HFF-Myc (cell line): ENCODE data around the gene EIPR1.

Source experiments
- DNase-seq: peaks from one replicate; pipeline ENCODE4 v3.0.0-alpha.2; 2011; ENCODE audit warnings: low read depth; ENCODE audit errors: extremely low read depth
- H3K4me3 ChIP-seq: replicated peaks from 2 replicates; pipeline ENCODE4 v1.5.1; 2011; ENCODE audit warnings: low read depth, mild to moderate bottlenecking, control low read depth, low read length
- CTCF ChIP-seq: IDR thresholded peaks from 2 replicates; pipeline ENCODE4 v1.5.1; 2012; ENCODE audit warnings: mild to moderate bottlenecking, low read depth, low read length, control low read depth; ENCODE audit errors: missing control alignments

EIPR1 gene

DNA sequence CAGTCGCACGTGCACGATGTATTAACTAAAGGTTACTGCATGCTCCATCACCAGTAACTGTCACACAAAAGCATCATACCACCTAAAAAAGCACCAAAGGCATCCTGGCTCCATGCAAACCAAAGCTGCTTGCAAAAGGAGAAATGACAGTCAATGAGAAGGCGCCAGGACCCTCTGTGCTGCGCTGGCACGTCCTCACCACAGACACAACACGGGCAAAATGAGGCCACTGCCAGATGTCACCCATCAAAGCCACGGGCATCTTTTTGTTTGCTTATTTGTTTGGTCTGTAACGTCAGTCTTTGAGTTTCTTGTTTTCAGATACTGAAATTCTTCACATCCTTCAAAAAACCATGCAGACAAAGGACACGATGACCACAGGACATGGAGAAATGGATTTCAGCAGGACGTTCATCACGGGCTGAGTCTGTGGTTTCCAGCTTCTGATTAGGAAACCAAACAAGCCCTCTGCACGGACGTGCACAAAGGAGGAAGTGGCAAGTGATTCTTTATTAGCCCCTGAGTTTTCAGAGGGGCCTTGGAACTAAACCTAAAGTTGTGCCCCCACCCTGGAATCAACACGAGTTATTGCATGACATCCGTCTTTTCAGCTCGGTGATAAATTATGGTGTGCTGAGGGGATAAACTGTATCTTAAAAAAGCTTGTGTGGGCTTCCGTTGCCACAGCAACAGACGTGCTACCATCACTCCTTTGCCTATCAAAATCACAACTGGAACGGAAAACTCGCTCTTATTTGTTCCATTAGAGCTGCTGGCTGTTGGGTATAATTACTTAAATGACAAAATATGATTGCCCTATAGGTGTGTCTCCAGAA, 181.8 kb downstream of the EIPR1 start:
- no peak for DNase-seq
- no peak overlapping the region for H3K4me3 ChIP-seq
- no peak for TF ChIP-seq CTCF

GRCh38 chr2:3194828-3195227, 182.8 kb downstream of the EIPR1 start:
- H3K4me3 ChIP-seq = no peak overlapping the region
- TF ChIP-seq CTCF = no peak
- DNase-seq = no peak

GRCh38 chr2:3193443-3194330, 183.9 kb downstream of the EIPR1 start:
- TF ChIP-seq CTCF = no peak
- no peak overlapping the region for H3K4me3 ChIP-seq
- DNase-seq = no peak

GRCh38 chr2:3192920-3193319, 184.7 kb downstream of the EIPR1 start:
- TF ChIP-seq CTCF = no peak
- DNase-seq = no peak

GRCh38 chr2:3192281-3192818, 185.3 kb downstream of the EIPR1 start:
- DNase-seq = no peak
- H3K4me3 ChIP-seq = no peak overlapping the region
- TF ChIP-seq CTCF = no peak

More at GRCh38 chr2:3192920-3193319, 184.7 kb downstream of the EIPR1 start:
- no peak overlapping the region for H3K4me3 ChIP-seq

DNA sequence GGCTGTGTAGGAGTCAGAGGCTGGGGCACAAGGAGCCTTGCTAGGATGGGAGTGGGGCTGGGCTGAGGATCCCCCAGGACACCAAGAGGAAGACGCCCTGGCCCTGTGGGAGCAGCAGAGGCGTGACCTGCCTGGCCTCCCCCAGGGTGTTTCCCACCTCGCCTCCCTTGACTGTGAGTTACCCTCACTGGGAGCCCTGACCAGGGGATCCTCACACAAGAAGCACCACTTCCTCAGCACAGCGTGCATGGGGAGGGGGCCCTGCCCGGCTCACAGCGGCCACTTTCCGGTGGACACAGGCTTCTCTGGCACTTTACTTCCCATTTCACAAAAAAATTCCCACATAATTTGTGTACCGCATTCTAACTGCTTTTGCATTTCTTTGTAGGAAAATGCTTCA, 187.7 kb downstream of the EIPR1 start:
- DNase-seq = no peak
- H3K4me3 ChIP-seq = no peak overlapping the region
- TF ChIP-seq CTCF = no peak
